Mammary epithelial cell (primary cell): ENCODE measurements around the gene DCAF10.

ENCODE experiments used
- EZH2 ChIP-seq: IDR thresholded peaks from 2 replicates; pipeline ENCODE4 v1.6.1; 2012; ENCODE audit warnings: low read length, inconsistent platforms, borderline replicate concordance
- TF ChIP-seq, protein P1 (sequence below), 2 donors: IDR thresholded peaks in 1 of 2; conservative IDR thresholded peaks in 1 of 2; 2 replicates each; pipeline ENCODE4 v1.5.1; 2011 to 2012; ENCODE audit warnings: inconsistent platforms in 2 of 2, low read length in 2 of 2, mild to moderate bottlenecking in 2 of 2, control low read depth in 1 of 2, low read depth in 1 of 2; ENCODE audit not compliant: insufficient read depth in 1 of 2; ENCODE audit errors: extremely low read depth in 1 of 2

DNA sequence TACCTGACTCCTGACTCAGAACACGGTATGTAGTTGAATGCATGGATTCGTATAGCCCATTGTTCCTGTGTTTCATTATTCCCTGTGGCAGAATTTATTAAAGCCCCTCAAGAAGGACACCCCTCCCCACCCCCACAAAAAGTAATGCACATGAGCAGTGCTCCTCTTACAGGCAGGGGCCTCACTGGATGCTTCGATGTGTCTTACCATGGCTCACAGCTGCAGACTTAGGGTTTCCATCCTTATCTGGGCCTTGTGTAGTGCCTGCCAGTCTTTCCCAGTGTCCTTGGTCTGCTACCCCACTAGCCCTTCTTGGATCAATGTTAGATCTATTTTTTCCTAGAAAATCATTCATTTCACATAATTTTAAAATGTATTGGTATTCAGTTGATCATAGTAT is 30.6 kb upstream of the DCAF10 start:
- TF ChIP-seq, protein P1, sequence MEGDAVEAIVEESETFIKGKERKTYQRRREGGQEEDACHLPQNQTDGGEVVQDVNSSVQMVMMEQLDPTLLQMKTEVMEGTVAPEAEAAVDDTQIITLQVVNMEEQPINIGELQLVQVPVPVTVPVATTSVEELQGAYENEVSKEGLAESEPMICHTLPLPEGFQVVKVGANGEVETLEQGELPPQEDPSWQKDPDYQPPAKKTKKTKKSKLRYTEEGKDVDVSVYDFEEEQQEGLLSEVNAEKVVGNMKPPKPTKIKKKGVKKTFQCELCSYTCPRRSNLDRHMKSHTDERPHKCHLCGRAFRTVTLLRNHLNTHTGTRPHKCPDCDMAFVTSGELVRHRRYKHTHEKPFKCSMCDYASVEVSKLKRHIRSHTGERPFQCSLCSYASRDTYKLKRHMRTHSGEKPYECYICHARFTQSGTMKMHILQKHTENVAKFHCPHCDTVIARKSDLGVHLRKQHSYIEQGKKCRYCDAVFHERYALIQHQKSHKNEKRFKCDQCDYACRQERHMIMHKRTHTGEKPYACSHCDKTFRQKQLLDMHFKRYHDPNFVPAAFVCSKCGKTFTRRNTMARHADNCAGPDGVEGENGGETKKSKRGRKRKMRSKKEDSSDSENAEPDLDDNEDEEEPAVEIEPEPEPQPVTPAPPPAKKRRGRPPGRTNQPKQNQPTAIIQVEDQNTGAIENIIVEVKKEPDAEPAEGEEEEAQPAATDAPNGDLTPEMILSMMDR (conservative IDR thresholded peaks at IDR 0.05 in 1 of 2, IDR thresholded peaks at IDR 0.05 in 1 of 2; ENCODE audit: extremely low read depth in 1 of 2, insufficient read depth in 1 of 2, low read depth in 1 of 2, low read length in 2 of 2) = no peak
- no peak for TF ChIP-seq EZH2
